ENCODE measurements around the gene SFXN5.
A peak's percentile ranks its signal among the peaks of the same experiment; 100 is the strongest.

Gene SFXN5

DNA sequence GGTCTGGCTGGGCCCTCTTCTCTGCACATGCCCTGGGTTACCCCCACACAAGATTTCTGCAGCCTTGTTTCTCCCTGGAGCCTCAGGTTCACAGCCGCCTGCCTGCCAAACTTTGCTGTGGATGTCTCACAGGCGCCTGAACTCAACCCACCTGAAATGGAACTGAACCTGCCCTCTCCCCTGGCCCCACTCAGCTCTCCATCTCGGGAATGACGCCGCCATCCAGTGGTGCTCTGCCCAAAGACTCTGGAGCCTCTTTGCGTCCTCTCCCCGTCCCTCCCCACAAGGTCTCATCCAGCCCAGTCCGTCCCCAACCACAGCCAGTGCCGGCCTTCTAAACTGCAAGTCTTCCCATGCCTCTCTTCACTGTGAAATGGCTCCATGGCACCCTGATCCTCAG lies 125.0 kb downstream of the SFXN5 start (continued):
- TF ChIP-seq ZNF830 (tag by site-specific recombination; IDR thresholded peaks at IDR 0.05; ENCODE audit: low read depth) (no peak), ZNF623 (tag by site-specific recombination; IDR thresholded peaks at IDR 0.05) (no peak), ZNF626 (tag by site-specific recombination; IDR thresholded peaks at IDR 0.05) (no peak), ZNF274 (IDR thresholded peaks at IDR 0.05; ENCODE audit: low read length) (no peak), ZNF274 (tag by site-specific recombination; IDR thresholded peaks at IDR 0.05; ENCODE audit: borderline replicate concordance) (no peak), REPIN1 (tag by site-specific recombination; IDR thresholded peaks at IDR 0.05; ENCODE audit: low read depth) (no peak), ZNF335 (tag by site-specific recombination; conservative IDR thresholded peaks at IDR 0.05) (no peak)

- H3K4me1 ChIP-seq (ENCODE audit: control insufficient read depth, insufficient read depth, low read length) = peaks cover 5% of the 10 kb centered on the region; the same call in 1 of the 2 replicates
These were observed 126.0 kb downstream of the SFXN5 start for GRCh38 chr2:72945450-72946019.

GRCh38 chr2:72944804-72945449 lies 126.6 kb downstream of the SFXN5 start:
- no peaks in the 10 kb centered on the region for H3K9me3 ChIP-seq (ENCODE audit: control insufficient read depth, insufficient read depth, low read depth, low read length)
- H3K4me1 ChIP-seq (ENCODE audit: control insufficient read depth, insufficient read depth, low read length) = peaks cover 5% of the 10 kb centered on the region; the same call in 1 of the 2 replicates
- TF ChIP-seq ZNF639 (tag by site-specific recombination; IDR thresholded peaks at IDR 0.05) (no peak), KLF8 (tag by site-specific recombination; IDR thresholded peaks at IDR 0.05) (no peak), ZNF623 (tag by site-specific recombination; IDR thresholded peaks at IDR 0.05) (no peak), ZNF658 (tag by site-specific recombination; IDR thresholded peaks at IDR 0.05) (no peak), ZNF701 (tag by site-specific recombination; IDR thresholded peaks at IDR 0.05) (no peak), ZBTB26 (tag by site-specific recombination; optimal IDR thresholded peaks at IDR 0.05) (no peak)
- TF ChIP-seq, protein P1, sequence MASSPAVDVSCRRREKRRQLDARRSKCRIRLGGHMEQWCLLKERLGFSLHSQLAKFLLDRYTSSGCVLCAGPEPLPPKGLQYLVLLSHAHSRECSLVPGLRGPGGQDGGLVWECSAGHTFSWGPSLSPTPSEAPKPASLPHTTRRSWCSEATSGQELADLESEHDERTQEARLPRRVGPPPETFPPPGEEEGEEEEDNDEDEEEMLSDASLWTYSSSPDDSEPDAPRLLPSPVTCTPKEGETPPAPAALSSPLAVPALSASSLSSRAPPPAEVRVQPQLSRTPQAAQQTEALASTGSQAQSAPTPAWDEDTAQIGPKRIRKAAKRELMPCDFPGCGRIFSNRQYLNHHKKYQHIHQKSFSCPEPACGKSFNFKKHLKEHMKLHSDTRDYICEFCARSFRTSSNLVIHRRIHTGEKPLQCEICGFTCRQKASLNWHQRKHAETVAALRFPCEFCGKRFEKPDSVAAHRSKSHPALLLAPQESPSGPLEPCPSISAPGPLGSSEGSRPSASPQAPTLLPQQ (tag by site-specific recombination; IDR thresholded peaks at IDR 0.05) = no peak
- ChIA-PET POLR2A (no interaction called here), CTCF (interaction anchor here (1.6 kb wide), 1 partner anchor 9 kb away, joined by 7 read pairs; no protein-coding TSS in a partner anchor)
- peaks cover 0 to 2% of the 10 kb centered on the region in 2 experiments; a peak in 1 of 3 replicates for H3K36me3 ChIP-seq (ENCODE audit: control insufficient read depth in 2 of 2, insufficient read depth in 1 of 2, low read length in 2 of 2)
- no peak overlapping the region for H3K4me3 ChIP-seq (ENCODE audit: low read depth, low read length)
- no peak overlapping the region for H3K27ac ChIP-seq (ENCODE audit: extremely low read depth, low read depth, low read length)

More at GRCh38 chr2:72945450-72946019, 126.0 kb downstream of the SFXN5 start:
- Histone ChIP-seq H3K36me3 (ENCODE audit: control insufficient read depth in 2 of 2, insufficient read depth in 1 of 2, low read length in 2 of 2) (peaks cover 0 to 2% of the 10 kb centered on the region in 2 experiments; a peak in 1 of 3 replicates), H3K9me3 (ENCODE audit: control insufficient read depth, insufficient read depth, low read depth, low read length) (no peaks in the 10 kb centered on the region), H3K4me3 (ENCODE audit: low read depth, low read length) (no peak overlapping the region), H3K27ac (ENCODE audit: extremely low read depth, low read depth, low read length) (no peak overlapping the region)
- ChIA-PET POLR2A (no interaction called here), CTCF (interaction anchor here (1.6 kb wide), 1 partner anchor 10 kb away, joined by 7 read pairs; no protein-coding TSS in a partner anchor)
- no peak for TF ChIP-seq ZNF426 (tag by site-specific recombination; IDR thresholded peaks at IDR 0.05)
- no peak for TF ChIP-seq AEBP2 (tag by site-specific recombination; IDR thresholded peaks at IDR 0.05; ENCODE audit: borderline replicate concordance)
- TF ChIP-seq GLI2 (tag by site-specific recombination; IDR thresholded peaks at IDR 0.05; ENCODE audit: borderline replicate concordance, low read depth) = no peak
- TF ChIP-seq ZFHX2 (tag by site-specific recombination; conservative IDR thresholded peaks at IDR 0.05) = peak; percentile 74
- no peak for TF ChIP-seq ZNF623 (tag by site-specific recombination; IDR thresholded peaks at IDR 0.05)
- TF ChIP-seq ZNF174 (tag by site-specific recombination; IDR thresholded peaks at IDR 0.05) = no peak
- no peak for TF ChIP-seq ZIC2 (tag by site-specific recombination; IDR thresholded peaks at IDR 0.05)
- TF ChIP-seq EGR2 (tag by site-specific recombination; IDR thresholded peaks at IDR 0.05; ENCODE audit: low read depth) = peak; percentile 83
- TF ChIP-seq ZFP3 (tag by site-specific recombination; IDR thresholded peaks at IDR 0.05; ENCODE audit: low read depth) = no peak
- TF ChIP-seq, protein P2, sequence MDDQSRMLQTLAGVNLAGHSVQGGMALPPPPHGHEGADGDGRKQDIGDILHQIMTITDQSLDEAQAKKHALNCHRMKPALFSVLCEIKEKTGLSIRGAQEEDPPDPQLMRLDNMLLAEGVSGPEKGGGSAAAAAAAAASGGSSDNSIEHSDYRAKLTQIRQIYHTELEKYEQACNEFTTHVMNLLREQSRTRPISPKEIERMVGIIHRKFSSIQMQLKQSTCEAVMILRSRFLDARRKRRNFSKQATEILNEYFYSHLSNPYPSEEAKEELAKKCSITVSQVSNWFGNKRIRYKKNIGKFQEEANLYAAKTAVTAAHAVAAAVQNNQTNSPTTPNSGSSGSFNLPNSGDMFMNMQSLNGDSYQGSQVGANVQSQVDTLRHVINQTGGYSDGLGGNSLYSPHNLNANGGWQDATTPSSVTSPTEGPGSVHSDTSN (CRISPR knock-in tag; IDR thresholded peaks at IDR 0.05) = no peak
- TF ChIP-seq ZNF629 (tag by site-specific recombination; IDR thresholded peaks at IDR 0.05) = no peak

Data from HEK293 (cell line).